Measurements from ENCODE around the gene SLC16A13.
"Not testable (repeated sequence)": the region's sequence is repeated elsewhere in the genome, so short reads cannot be mapped to it uniquely, and the experiment has no call there.

DNA sequence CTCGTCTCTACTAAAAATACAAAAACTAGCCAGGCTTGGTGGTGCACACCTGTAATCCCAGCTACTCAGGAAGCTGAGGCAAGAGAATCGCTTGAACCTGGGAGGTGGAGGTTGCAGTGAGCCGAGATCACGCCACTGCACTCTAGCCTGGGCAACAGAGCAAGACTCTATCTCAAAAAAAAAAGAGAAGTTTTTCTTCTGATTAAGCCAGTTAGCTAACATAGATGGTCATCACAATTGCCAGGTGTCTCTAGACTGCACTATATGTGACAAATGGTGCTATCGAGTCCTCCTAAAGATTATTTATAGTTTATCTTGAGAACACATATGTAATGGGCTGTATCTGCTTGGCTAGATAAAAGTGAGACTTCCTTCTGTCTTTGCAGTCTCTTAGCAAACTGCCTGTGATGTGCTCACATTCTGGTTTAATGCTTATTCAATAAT lies 42.2 kb upstream of the SLC16A13 start:
- TF ChIP-seq, protein P1, sequence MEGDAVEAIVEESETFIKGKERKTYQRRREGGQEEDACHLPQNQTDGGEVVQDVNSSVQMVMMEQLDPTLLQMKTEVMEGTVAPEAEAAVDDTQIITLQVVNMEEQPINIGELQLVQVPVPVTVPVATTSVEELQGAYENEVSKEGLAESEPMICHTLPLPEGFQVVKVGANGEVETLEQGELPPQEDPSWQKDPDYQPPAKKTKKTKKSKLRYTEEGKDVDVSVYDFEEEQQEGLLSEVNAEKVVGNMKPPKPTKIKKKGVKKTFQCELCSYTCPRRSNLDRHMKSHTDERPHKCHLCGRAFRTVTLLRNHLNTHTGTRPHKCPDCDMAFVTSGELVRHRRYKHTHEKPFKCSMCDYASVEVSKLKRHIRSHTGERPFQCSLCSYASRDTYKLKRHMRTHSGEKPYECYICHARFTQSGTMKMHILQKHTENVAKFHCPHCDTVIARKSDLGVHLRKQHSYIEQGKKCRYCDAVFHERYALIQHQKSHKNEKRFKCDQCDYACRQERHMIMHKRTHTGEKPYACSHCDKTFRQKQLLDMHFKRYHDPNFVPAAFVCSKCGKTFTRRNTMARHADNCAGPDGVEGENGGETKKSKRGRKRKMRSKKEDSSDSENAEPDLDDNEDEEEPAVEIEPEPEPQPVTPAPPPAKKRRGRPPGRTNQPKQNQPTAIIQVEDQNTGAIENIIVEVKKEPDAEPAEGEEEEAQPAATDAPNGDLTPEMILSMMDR (conservative IDR thresholded peaks at IDR 0.05), result not testable (repeated sequence)
- TF ChIP-seq EZH2 (IDR thresholded peaks at IDR 0.05; ENCODE audit: low read depth), result not testable (repeated sequence)

Data from PC-9 (cell line).